Stimulated activated CD8-positive, alpha-beta memory T cell treated with anti-CD3 and anti-CD28 coated beads, Interleukin-4, amount 100 ng/mL, for 24 hours (primary cell): ENCODE data around the gene WFDC2.

Experiments
- DNase-seq: peaks from one replicate; pipeline ENCODE4 v3.0.0-alpha.2; 2020; ENCODE audit warnings: low read depth

WFDC2 gene

DNA sequence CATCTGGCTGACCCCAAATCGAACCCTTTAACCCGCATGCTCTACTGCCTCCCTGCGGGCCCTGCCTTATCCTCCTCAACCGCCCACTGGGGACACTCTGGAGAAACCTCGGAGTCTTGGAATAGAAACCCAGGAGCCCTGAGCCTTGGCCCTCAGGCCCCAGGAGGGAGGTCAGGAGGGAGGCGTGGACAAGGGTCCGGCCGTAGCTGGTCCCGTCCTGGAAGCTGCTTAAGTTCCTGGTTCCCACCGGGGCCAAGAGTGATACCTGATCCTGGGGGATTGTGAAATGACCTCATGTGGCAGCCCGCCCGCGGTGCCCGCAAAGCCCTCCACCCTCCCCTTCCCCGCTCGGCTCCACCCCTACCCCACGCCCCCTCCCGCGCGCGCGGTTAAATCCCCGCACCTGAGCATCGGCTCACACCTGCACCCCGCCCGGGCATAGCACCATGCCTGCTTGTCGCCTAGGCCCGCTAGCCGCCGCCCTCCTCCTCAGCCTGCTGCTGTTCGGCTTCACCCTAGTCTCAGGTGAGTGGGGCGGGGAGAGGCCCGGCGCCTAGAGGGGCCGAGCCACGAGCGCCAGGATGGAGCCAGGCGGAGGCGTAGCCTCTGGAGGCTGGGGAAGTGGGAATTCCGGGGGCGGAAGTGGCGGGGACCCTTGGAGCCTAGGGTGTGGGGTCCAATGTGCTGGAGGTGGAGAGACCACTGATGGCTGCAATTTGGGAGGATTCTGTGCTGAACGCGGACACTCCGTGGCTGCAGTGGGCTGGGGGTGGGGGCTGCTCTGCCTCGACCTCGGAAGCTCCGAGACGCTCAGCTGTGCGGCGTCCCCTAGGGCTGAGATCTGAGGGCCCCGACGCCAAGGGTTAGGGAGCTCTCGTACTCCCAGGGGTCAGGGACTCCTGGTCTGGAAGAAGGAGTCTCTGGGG, at the start of gene WFDC2:
Gene WFDC2 (plus strand): TSS at position 418 of the 926 bp plus-strand sequence. CDS start 29 bp downstream, at position 447.
- no peak for DNase-seq

DNA sequence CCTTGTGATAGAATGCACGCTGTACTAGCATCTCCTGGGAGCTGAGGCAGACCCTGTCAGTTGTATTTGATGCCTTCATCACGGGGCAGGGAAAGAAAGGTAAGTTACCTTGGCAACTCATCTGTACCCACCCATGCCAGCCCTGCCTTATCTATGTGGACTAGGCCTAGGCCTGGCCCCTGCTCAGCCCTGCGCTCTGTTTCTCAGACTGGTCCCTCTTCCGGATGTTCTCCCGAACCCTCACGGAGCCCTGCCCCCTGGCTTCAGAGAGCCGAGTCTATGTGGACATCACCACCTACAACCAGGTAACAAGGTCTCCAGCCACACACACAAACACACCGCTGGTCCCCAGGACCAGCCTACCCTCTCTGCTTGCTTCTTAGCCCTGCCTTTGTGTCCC, 49.4 kb upstream of the WFDC2 start:
- DNase-seq = no peak

DNA sequence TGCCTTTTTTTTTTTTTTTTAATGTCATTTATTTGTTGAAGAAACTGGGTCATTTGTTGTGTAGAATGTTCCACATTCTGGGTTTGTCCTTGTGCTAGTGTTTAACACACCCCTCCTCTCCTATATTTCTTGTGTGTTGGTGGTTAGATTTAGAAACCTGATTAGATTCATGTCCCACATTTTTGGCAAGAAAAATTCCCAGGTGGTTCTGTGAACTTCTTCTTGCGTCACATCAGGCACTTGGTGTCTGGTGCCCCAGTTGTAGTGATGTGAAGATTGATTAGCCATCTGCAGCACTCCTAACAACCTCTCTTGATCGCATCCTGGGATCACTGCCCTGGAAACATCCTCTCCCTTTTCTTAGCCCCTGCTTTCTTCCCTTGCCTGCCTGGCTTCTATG, 45.9 kb upstream of the WFDC2 start:
- no peak for DNase-seq

DNA sequence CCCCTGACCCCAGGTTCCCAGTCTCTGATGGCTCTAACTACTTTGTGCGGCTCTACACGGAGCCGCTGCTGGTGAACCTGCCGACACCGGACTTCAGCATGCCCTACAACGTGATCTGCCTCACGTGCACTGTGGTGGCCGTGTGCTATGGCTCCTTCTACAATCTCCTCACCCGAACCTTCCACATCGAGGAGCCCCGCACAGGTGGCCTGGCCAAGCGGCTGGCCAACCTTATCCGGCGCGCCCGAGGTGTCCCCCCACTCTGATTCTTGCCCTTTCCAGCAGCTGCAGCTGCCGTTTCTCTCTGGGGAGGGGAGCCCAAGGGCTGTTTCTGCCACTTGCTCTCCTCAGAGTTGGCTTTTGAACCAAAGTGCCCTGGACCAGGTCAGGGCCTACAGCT, 44.0 kb upstream of the WFDC2 start:
- no peak for DNase-seq

DNA sequence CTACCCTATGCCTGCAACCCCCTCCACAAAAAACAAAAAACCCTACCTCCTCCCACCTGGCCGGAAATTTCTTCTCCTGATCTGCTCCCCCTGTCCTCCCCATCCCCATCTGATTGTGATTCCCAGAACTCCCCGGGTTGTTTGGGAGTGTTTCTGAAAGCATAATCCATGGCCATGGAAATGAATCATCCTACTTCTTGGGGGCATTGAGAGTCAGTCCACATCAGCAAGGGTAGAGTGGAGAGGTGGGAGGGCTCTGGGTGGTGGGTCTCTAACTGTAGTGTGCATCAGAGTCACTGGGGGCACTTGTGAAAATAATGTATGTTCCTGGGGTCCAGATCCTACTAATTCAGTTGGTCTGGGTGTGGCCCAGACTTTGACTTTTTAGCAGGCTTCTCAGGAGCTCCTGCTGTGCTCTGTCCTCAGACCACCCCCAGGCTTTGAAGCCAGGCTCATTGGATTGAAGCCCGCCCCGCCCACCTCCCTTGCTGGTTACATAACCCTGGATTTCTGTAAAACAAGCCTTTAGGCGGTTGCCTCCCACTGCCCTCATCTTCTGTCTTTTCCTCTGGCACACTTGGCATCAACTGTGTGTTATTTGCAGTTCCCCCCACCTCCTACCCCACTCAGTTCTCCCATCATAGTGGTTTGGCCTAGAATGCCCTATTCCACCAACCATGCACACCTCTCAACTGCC, 43.1 kb upstream of the WFDC2 start:
- no peak for DNase-seq

DNA sequence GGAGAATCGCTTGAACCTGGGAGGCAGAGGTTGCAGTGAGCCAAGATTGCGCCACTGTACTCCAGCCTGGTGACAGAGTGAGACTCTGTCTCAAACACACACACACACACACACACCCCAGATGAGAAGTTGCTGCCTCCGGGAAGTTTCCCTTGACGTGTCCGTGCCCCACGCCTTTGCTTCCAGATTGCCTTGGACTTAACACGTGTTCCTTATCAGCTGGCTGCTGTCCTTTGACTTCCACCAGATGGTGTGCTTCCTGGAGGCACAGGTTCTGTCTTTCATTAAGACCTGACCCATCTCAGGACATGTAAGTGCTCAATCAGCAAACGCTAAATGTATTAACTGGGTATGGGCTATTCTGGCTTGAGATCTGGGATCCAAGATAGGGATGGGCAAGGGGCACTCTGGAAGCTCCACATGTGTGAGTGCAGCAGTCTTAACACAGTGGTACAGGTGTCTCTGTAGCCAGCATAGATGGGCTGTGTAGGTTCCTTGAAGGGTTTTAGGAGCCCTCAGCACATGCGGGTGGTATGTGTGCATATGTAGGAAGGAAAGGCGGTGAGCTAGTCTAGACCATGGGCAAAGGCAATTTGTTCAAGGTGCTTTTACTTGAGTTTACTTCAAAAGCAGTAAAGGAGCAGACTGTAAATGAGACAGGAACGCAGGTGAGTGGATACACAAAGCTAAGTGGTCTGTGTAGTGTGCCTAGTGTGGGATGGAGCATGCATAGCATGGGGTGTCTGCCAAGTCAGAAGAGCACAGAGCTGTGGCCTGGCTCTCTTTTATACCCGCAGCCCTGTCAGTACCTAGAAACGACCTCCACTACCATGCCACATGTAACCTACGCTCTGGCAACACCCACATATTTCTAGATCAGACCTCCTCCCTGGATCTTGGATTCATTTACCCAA, 42.1 kb upstream of the WFDC2 start:
- DNase-seq = no peak

DNA sequence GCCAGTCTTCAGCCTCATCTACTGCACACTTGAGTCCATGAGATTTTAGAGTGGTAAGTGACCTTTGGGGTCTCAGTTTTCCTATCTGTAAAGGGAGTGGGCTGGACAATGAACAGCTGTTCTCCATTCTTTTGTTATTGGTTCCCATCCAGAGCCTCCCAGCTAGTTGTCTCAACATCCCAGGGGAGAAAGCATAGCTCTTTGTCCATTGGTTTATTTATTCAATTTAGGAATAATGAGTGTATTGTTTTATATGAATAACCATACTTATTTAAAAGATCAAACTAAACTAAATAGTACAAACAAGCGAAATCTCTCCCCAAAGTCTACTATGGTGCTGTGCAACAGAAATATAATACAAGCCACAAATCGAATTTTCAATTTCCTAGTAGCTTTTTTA, 39.9 kb upstream of the WFDC2 start:
- no peak for DNase-seq

DNA sequence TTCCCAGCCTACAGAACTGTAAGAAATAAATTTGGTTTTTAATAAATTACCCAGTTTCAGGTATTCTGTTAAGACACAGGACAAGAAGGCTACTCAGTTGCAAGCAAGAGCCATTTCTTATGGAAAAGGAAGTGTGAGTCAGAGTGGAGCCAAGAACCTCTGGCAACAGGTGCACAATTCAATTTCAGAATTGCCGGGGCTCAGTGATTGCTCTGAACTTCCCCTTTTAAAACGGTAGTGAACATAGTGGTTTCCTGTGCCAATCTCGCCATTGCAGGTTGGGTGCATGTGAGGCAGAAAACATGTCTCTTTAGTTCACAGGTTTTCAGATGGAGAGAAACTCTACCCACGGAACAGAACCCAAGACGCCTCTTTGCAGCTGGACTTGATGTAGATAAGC, 37.3 kb upstream of the WFDC2 start:
- DNase-seq = no peak

GRCh38 chr20:45433316-45433715, 36.2 kb upstream of the WFDC2 start:
- no peak for DNase-seq

- no peak for DNase-seq
Measured at GRCh38 chr20:45433976-45434375, 35.6 kb upstream of the WFDC2 start.

DNA sequence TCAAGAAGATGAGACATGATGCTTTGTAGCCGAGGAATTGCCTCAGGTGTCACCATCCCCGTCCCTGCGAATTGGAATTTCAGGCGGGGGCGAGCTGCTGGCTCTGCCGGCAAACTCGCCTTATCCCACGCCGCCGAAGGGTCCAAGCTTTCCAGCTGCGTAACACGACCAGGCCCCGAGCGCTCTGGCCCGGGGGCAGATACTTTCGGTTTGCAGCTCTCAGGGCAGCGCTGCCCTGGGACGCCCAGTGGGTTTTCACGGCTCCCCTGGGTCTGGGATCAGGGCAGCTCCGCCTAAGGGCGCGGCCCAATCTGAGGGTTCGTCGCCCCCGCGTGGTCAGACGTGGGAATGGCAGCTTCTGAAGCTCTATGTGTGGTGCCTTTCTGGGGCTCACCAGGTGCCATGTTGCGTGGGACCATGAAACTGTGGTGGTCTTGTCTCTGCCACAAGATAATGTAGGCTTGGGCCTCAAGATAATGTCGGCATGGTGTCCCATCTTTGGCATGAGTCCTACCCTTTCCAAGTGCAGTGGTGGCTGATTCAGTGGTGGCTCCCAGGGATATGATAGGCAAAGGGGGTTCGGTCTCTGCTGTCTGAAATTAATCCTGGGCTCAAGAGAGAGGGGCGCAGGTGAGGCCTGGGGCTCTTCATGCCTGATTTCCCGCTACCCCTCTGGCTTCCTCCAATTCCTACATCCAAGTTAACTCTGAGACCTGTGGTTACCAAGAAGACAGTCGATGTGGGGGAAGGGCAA, 32.6 kb upstream of the WFDC2 start:
- DNase-seq = peak; percentile 82

- DNase-seq = no peak
Measured at GRCh38 chr20:45440424-45440823, 29.1 kb upstream of the WFDC2 start.

- no peak for DNase-seq
Measured at GRCh38 chr20:45440891-45441685, 28.5 kb upstream of the WFDC2 start.

GRCh38 chr20:45441746-45442145, 27.8 kb upstream of the WFDC2 start:
- DNase-seq = no peak

DNA sequence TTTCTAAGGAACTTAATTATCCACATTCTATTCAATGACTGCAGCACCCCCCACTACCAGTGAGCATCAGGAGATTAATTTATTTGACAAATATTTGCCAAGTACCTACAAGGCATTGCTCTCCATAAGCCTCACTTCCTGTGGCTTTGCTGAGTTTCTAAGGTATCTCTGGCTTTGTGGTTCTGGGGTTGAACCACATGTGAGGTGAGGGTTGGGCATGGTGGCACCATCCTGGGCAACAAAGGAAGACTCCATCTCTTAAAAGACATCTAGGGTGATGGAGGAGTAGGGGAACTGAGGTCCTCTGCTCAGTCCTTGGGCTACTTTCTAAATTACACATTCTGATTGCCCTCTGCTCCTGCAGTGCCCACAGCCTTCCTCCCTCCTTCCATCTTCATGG, 25.5 kb upstream of the WFDC2 start:
- DNase-seq = no peak

DNA sequence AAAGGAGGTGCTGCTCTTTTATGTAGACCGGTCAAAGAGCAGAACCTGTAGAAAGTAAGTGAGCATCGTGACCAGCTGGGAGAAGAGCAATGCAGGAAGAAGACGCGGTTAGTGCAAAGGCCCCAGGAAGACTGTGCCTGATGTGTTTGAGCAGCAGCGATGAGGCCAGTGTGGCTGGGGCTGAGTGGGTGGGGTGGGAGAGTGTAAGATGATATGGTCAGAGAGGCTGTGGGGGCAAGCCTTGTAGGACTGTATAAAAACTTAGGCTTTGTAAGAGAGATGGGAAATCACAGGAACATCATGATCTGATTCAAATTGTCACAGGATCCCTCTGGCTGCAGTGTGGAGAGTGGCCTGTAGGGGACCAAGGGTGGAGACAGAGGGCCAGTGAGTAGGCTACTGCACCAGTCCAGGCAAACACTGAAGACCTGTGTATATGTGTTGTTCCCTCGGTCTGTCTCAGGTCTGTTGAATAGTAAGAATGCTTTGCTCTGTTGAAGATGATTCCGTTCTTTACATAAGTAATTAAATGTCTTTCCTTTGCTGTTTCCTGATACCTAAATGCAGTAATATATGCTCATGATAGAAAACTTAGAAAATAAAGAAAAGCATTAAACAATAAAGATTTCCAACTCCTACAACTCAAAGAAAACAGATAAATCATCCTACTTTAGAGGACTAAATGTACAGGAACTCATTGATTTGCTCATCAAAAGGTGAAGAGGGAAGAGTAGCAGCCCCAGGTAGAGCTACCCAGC, 23.6 kb upstream of the WFDC2 start:
- peak; percentile 26 for DNase-seq

GRCh38 chr20:45448270-45448669, 21.3 kb upstream of the WFDC2 start:
- no peak for DNase-seq

GRCh38 chr20:45449528-45449927, 20.0 kb upstream of the WFDC2 start:
- DNase-seq = no peak

GRCh38 chr20:45450097-45450818, 19.3 kb upstream of the WFDC2 start:
- DNase-seq = no peak
